ENCODE measurements around the gene VDAC2.

DNA sequence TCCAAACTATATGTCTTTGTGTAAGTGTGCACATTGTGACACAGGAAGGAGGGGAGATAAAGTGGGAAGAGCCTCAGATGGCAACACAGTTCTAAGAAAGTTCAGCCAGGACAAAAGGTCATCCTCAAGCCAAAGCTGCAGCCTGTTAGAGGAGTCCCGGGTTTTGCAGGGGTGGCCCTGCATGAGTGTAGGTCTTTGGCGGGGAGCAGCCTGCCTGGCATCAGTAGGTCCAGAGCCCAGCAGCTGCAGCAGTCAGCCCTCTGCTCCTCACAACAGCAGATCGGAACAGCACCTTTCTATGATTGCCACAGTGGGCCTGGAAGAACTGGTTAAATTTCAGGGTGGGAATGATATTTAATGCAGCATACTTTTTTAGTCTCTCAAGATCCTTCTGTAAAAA, 13.5 kb upstream of the VDAC2 start:
- TF ChIP-seq, protein P1, sequence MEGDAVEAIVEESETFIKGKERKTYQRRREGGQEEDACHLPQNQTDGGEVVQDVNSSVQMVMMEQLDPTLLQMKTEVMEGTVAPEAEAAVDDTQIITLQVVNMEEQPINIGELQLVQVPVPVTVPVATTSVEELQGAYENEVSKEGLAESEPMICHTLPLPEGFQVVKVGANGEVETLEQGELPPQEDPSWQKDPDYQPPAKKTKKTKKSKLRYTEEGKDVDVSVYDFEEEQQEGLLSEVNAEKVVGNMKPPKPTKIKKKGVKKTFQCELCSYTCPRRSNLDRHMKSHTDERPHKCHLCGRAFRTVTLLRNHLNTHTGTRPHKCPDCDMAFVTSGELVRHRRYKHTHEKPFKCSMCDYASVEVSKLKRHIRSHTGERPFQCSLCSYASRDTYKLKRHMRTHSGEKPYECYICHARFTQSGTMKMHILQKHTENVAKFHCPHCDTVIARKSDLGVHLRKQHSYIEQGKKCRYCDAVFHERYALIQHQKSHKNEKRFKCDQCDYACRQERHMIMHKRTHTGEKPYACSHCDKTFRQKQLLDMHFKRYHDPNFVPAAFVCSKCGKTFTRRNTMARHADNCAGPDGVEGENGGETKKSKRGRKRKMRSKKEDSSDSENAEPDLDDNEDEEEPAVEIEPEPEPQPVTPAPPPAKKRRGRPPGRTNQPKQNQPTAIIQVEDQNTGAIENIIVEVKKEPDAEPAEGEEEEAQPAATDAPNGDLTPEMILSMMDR (IDR thresholded peaks at IDR 0.05) = no peak
- no peak for TF ChIP-seq POLR2A (IDR thresholded peaks at IDR 0.05)

Data from esophagus squamous epithelium (tissue), 4 donors.